K562 (cell line): ENCODE measurements around the gene COL7A1. TPM values are rescaled to one million over a fixed set of nuclear protein-coding genes. Genes with fewer than 3 reads are reported as not detected.
A peak's percentile ranks its signal among the peaks of the same experiment; 100 is the strongest.

Experiments
- ATAC-seq: fragments of 200-7000 bp; cut with Tn5 transposase; 3 replicates; pipeline ENCODE4 v1.9.1; 2020; ENCODE audit warnings: moderate library complexity
- BruUV-seq: library from RNA; stranded (reverse); fragments of 400-500 nt; replicated peaks from 2 replicates; lab custom pipeline; 2021; lab: Mats Ljungman, UMichigan
- CTCF ChIA-PET: fragments of 300-600 bp; formaldehyde crosslinking; extraction: SDS; loops from one replicate; lab custom pipeline; 2021; ENCODE audit warnings: low intra/inter-chr PET ratio; lab: Yijun Ruan, JAX
- POLR2A ChIA-PET: fragments of 300-600, 350-650 bp; sonication (Branson Sonifier 250); formaldehyde crosslinking; extraction: SDS; loops from one replicate; lab custom pipeline; 2021; ENCODE audit warnings: antibody characterized with exemption, inconsistent platforms; lab: Yijun Ruan, JAX
- DNase-seq, 4 experiments: peaks; one replicate each; pipeline versions ENCODE4 v3.0.0 to v3.0.0-alpha.2; 2011 to 2018; ENCODE audit warnings: low spot score in 3 of 4, mixed read lengths in 3 of 4; ENCODE audit errors: extremely low read depth in 1 of 4
- FAIRE-seq: peaks from 2 replicates; lab custom pipeline; 2011; peaks lifted over from hg19 to GRCh38; lab: Jason Lieb, UNC
- H2AFZ ChIP-seq: 2 replicates; pipeline ENCODE4 v1.6.0; 2011; ENCODE audit warnings: low read depth, low read length, control low read depth, inconsistent platforms
- H3K27ac ChIP-seq: fragments of 200-600 bp; 3 replicates; pipeline ENCODE4 v1.8.0; 2011; ENCODE audit warnings: low read depth, mild to moderate bottlenecking, control low read depth, inconsistent platforms, low read length, moderate library complexity, mixed read lengths; ENCODE audit errors: extremely low read depth
- H3K27me3 ChIP-seq, 2 experiments: fragments of 300-600 bp in 1 of 2; 2 replicates in 1 of 2; 3 replicates in 1 of 2; pipeline versions ENCODE4 v1.6.0 to v1.8.0; 2011; ENCODE audit warnings: inconsistent platforms in 2 of 2, low read length in 2 of 2, mild to moderate bottlenecking in 1 of 2, mixed read lengths in 1 of 2, moderate library complexity in 1 of 2; ENCODE audit not compliant: control insufficient read depth in 2 of 2, insufficient read depth in 2 of 2
- H3K36me3 ChIP-seq: fragments of 300-600 bp; 3 replicates; pipeline ENCODE4 v1.8.0; 2011; ENCODE audit warnings: mild to moderate bottlenecking, low read length, inconsistent platforms; ENCODE audit not compliant: control insufficient read depth, insufficient read depth
- H3K4me1 ChIP-seq, 2 experiments: fragments of 200-600 bp in 1 of 2; replicated peaks in 1 of 2; 2 replicates in 1 of 2; 3 replicates in 1 of 2; pipeline versions ENCODE4 v1.5.1 to v1.8.0; 2011; ENCODE audit warnings: inconsistent platforms in 2 of 2, low read length in 2 of 2, mild to moderate bottlenecking in 1 of 2, mixed read lengths in 1 of 2, moderate library complexity in 1 of 2; ENCODE audit not compliant: control insufficient read depth in 2 of 2, insufficient read depth in 2 of 2
- H3K4me2 ChIP-seq: 2 replicates; pipeline ENCODE4 v1.6.1; 2011; ENCODE audit warnings: low read length, control low read depth, inconsistent platforms, mixed read lengths; ENCODE audit not compliant: insufficient read depth
- H3K4me3 ChIP-seq: fragments of 200-600 bp; sonication (generic), shearing (Covaris generic); 2 replicates; pipeline ENCODE4 v1.5.1; 2016; ENCODE audit warnings: control low read depth, inconsistent platforms
- H3K79me2 ChIP-seq: fragments of 200-600 bp; 3 replicates; pipeline ENCODE4 v1.8.0; 2011; ENCODE audit warnings: low read length, inconsistent platforms; ENCODE audit not compliant: control insufficient read depth, insufficient read depth
- H3K9ac ChIP-seq, 2 experiments: 2 replicates each; pipeline versions ENCODE4 v1.6.0 to v1.6.1; 2011; ENCODE audit warnings: low read depth in 2 of 2, low read length in 2 of 2, control low read depth in 1 of 2, inconsistent platforms in 1 of 2, mild to moderate bottlenecking in 1 of 2, mixed read lengths in 1 of 2; ENCODE audit not compliant: insufficient read depth in 1 of 2
- H3K9me1 ChIP-seq: one replicate; pipeline ENCODE4 v1.6.0; 2011; ENCODE audit warnings: inconsistent platforms, mild to moderate bottlenecking, low read length, moderate library complexity; ENCODE audit not compliant: control insufficient read depth, insufficient read depth
- H3K9me3 ChIP-seq: replicated peaks from 2 replicates; pipeline ENCODE4 v1.5.1; 2011; ENCODE audit warnings: low read depth, low read length, inconsistent platforms; ENCODE audit not compliant: control insufficient read depth, insufficient read depth
- H4K20me1 ChIP-seq: replicated peaks from 2 replicates; pipeline ENCODE4 v1.6.1; 2011; ENCODE audit warnings: low read length, inconsistent platforms, mixed read lengths; ENCODE audit not compliant: control insufficient read depth, insufficient read depth
- ARID2 ChIP-seq: fragments of 450-650 bp; IDR thresholded peaks from 2 replicates; pipeline ENCODE4 v1.6.1; 2017; ENCODE audit warnings: antibody characterized with exemption, mild to moderate bottlenecking
- FOXJ2 ChIP-seq: fragments of 200-800 bp; sonication (Bioruptor generic); IDR thresholded peaks from 2 replicates; pipeline ENCODE4 v1.6.1; 2016; ENCODE audit warnings: missing genetic modification characterization, missing compliant biosample characterization
- HCFC1 ChIP-seq: IDR thresholded peaks from 2 replicates; pipeline ENCODE4 v1.6.1; 2012; ENCODE audit warnings: low read depth, low read length, improper control_type of control experiment
- MLLT1 ChIP-seq, 2 experiments: fragments of 450-650 bp; IDR thresholded peaks; 2 replicates each; pipeline ENCODE4 v1.6.1; 2016
- NR4A1 ChIP-seq, 2 experiments: fragments of 250-450 bp in 1 of 2; fragments of 450-650 bp in 1 of 2; sonication (Bioruptor Pico) in 1 of 2; IDR thresholded peaks; 2 replicates each; pipeline versions ENCODE4 v1.4.0 to v1.6.1; 2016 to 2020; ENCODE audit warnings: mild to moderate bottlenecking in 2 of 2, missing compliant biosample characterization in 1 of 2, missing genetic modification characterization in 1 of 2, moderate library complexity in 1 of 2
- TCF7L2 ChIP-seq: fragments of 150-350 bp; IDR thresholded peaks from 2 replicates; pipeline ENCODE4 v1.6.1; 2016; ENCODE audit warnings: low read depth, mild to moderate bottlenecking, low read length, moderate library complexity
- WHSC1 ChIP-seq: IDR thresholded peaks from one replicate; pipeline ENCODE4 v1.6.1; 2012; ENCODE audit warnings: low read length, control low read depth, inconsistent platforms
- ZBTB1 ChIP-seq: sonication (generic); formaldehyde crosslinking; IDR thresholded peaks from 2 replicates; pipeline ENCODE4 v1.8.1; 2023; ENCODE audit warnings: missing genetic modification reagents, low read depth, mild to moderate bottlenecking, borderline replicate concordance
- ZFX ChIP-seq: sonication (generic); formaldehyde crosslinking; IDR thresholded peaks from 2 replicates; pipeline ENCODE4 v1.8.0; 2022; ENCODE audit warnings: mild to moderate bottlenecking, missing genetic modification reagents, moderate library complexity
- ZNF12 ChIP-seq: sonication (generic); formaldehyde crosslinking; IDR thresholded peaks from 2 replicates; pipeline ENCODE4 v1.4.0; 2020; ENCODE audit warnings: mild to moderate bottlenecking, missing genetic modification reagents
- ZNF3 ChIP-seq: fragments of 250-450 bp; sonication (Bioruptor Pico); IDR thresholded peaks from 2 replicates; pipeline ENCODE4 v1.5.0; 2021; ENCODE audit warnings: mild to moderate bottlenecking, moderate library complexity
- WGBS: fragments of 100-300 bp; shearing (Covaris generic); methylation state at CpG from one replicate; pipeline ENCODE4 v1.1.6; 2016; ENCODE audit warnings: low coverage, mixed read lengths; ENCODE audit not compliant: insufficient coverage; ENCODE audit errors: missing lambda C conversion rate; 5-methylcytosine and 5-hydroxymethylcytosine counted together
- in situ Hi-C: fragments of 300-500 bp; cut with MboI; formaldehyde crosslinking; loops from 4 replicates; pipeline ENCODE4 v1.15.0; 2018; ENCODE audit warnings: inconsistent platforms, mixed read lengths
- intact Hi-C: fragments of 100-400 bp; cut with micrococcal nuclease; formaldehyde crosslinking; loops from 2 replicates; pipeline ENCODE4 v1.14.2; 2022
- polyA plus RNA-seq, 8 experiments: library from polyadenylated mRNA; depleted of rRNA in 4 of 8; stranded (reverse) in 5 of 8; unstranded in 3 of 8; fragments of >200 nt; fragmentation: Nextera tagmentation in 2 of 8; fragmentation: Illumina TruSeq in 1 of 8; extraction: Ambion mirVana in 2 of 8; extraction: Trizol in 1 of 8; gene quantifications; 2 replicates each; pipeline versions ENCODE4 v1.2.1 to v1.2.3, GENCODE V29; 2011 to 2014; ENCODE audit warnings: inconsistent platforms in 1 of 8, missing spikeins in 1 of 8
- total RNA-seq, 7 experiments: library from RNA; depleted of rRNA in 6 of 7; stranded (reverse); fragments of >200 nt in 6 of 7; fragmentation: Illumina TruSeq in 2 of 7; extraction: Trizol in 2 of 7; gene quantifications; 2 replicates each; pipeline versions ENCODE4 v1.2.1 to v1.2.3, GENCODE V29; 2011 to 2021; ENCODE audit warnings: low replicate concordance in 1 of 7

Gene COL7A1
- total and polyA plus RNA-seq, 9 of the 15 experiments (the other 6 are each of a cell fraction or from before 2014, with no cell fraction given) = 0.09 to 0.66 (median 0.35) TPM; not detected in 3

GRCh38 chr3:48553886-48554845 lies 41.0 kb downstream of the COL7A1 start (continued):
- TF ChIP-seq MLLT1 (IDR thresholded peaks at IDR 0.05) = no peak
- TF ChIP-seq ARID2 = no peak
- TF ChIP-seq NR4A1 (CRISPR knock-in tag; IDR thresholded peaks at IDR 0.05) = no peak
- TF ChIP-seq NR4A1 (tag; IDR thresholded peaks at IDR 0.05) = no peak
- TF ChIP-seq WHSC1 = no peak
- TF ChIP-seq, all 486 proteins: peak for 0

- Histone ChIP-seq H3K9me1 (peaks cover 11% of the 10 kb centered on the region), H3K9me3 (no peaks in the 10 kb centered on the region), H3K27me3 (no peaks in the 10 kb centered on the region), H3K79me2 (peaks cover 53% of the 10 kb centered on the region), H4K20me1 (peaks cover 6% of the 10 kb centered on the region; the same call in 1 of the 2 replicates), H3K9ac (no peak overlapping the region), H3K36me3 (peaks cover 47% of the 10 kb centered on the region; the same call in 2 of the 3 replicates), H3K4me2 (peak overlapping the region; percentile 84; the same call in 1 of the 2 replicates), H3K27ac (no peak overlapping the region; the same call in 2 of the 3 replicates), H2AFZ (no peak overlapping the region), H3K4me3 (no peak overlapping the region), H3K4me1 (peaks cover 22 to 37% of the 10 kb centered on the region in 2 experiments; a peak in 4 of 5 replicates)
- TF ChIP-seq FOXJ2 (tag) (no peak), ZNF3 (CRISPR knock-in tag) (no peak), HCFC1 (no peak), ZBTB1 (CRISPR knock-in tag) (no peak), TCF7L2 (no peak), ZNF12 (CRISPR knock-in tag) (no peak), ZFX (no peak)
- in situ Hi-C loops (no loop called here), intact Hi-C loops (loop anchor here (10.0 kb wide), 1 partner anchor 279 kb away; no protein-coding TSS in a partner anchor)
- ChIA-PET CTCF (no interaction called here), POLR2A (interaction anchor here (0.8 kb wide), 1 partner anchor 24 kb away, joined by 3 read pairs; no protein-coding TSS in a partner anchor)
- ATAC-seq = no peak
- no peak for DNase-seq
- 93% methylated on average over 4 of the region's 5 CpGs for WGBS
- no TSS peak for BruUV-seq
- FAIRE-seq = no peak
These were observed 41.8 kb downstream of the COL7A1 start for GRCh38 chr3:48553361-48553760.
